B cell (primary cell): ENCODE data around the gene SYTL5. TPM values are rescaled to one million over a fixed set of nuclear protein-coding genes. Genes with fewer than 3 reads are reported as not detected.

ENCODE experiments used
- ATAC-seq: fragments of 200-7000 bp; cut with Tn5 transposase; one replicate; pipeline ENCODE4 v1.10.0; 2021; ENCODE audit warnings: low read depth, mild to moderate bottlenecking, moderate number of reproducible peaks, moderate library complexity
- CTCF ChIA-PET: fragments of 350-600 bp; sonication (Branson Sonifier 250); formaldehyde crosslinking; loops from one replicate; lab custom pipeline; 2021; ENCODE audit warnings: antibody characterized with exemption, inconsistent platforms; lab: Charles Lee
- POLR2A ChIA-PET: fragments of 350-600 bp; sonication (Branson Sonifier 250); formaldehyde crosslinking; loops from one replicate; lab custom pipeline; 2021; ENCODE audit warnings: antibody characterized with exemption; lab: Charles Lee
- DNase-seq: peaks from one replicate; pipeline ENCODE4 v3.0.0; 2013
- H2AFZ ChIP-seq: 2 replicates; pipeline ENCODE4 v1.6.1; 2012; ENCODE audit warnings: mild to moderate bottlenecking, low read depth, low read length; ENCODE audit not compliant: insufficient read depth, poor library complexity, severe bottlenecking
- H3K27ac ChIP-seq, 2 donors: 1 replicate in 1 of 2; 2 replicates in 1 of 2; pipeline ENCODE4 v1.5.1; 2012 to 2013; ENCODE audit warnings: low read length in 2 of 2, mild to moderate bottlenecking in 2 of 2, moderate library complexity in 1 of 2
- H3K27me3 ChIP-seq, 4 experiments: fragments of 200-600 bp in 1 of 4; sonication (generic) in 1 of 4; replicated peaks in 1 of 4; 1 replicate in 2 of 4; 2 replicates in 2 of 4; pipeline versions ENCODE4 v1.6.1 to v1.7.0; 2013 to 2016; ENCODE audit warnings: low read length in 3 of 4, mild to moderate bottlenecking in 2 of 4, mixed read lengths in 1 of 4, moderate library complexity in 1 of 4; ENCODE audit not compliant: insufficient read depth in 4 of 4, control insufficient read depth in 3 of 4; ENCODE audit errors: control extremely low read depth in 1 of 4
- H3K36me3 ChIP-seq, 2 experiments: replicated peaks in 1 of 2; 1 replicate in 1 of 2; 2 replicates in 1 of 2; pipeline versions ENCODE4 v1.6.1 to v1.7.1; 2013; ENCODE audit warnings: low read length in 1 of 2; ENCODE audit not compliant: insufficient read depth in 2 of 2, control insufficient read depth in 1 of 2; ENCODE audit errors: control extremely low read depth in 1 of 2, extremely low read depth in 1 of 2
- H3K4me1 ChIP-seq, 2 donors: fragments of 200-600 bp in 1 of 2; sonication (generic) in 1 of 2; 1 replicate in 1 of 2; 2 replicates in 1 of 2; pipeline versions ENCODE4 v1.5.1 to v1.6.1; 2013 to 2017; ENCODE audit warnings: low read length in 2 of 2; ENCODE audit not compliant: control insufficient read depth in 2 of 2, insufficient read depth in 2 of 2
- H3K4me2 ChIP-seq: replicated peaks from 2 replicates; pipeline ENCODE3; 2012; ENCODE audit warnings: mild to moderate bottlenecking, low read depth, low read length; ENCODE audit not compliant: poor library complexity, severe bottlenecking
- H3K4me3 ChIP-seq, 5 experiments: fragments of 200-600 bp in 1 of 5; sonication (generic) in 1 of 5; 1 replicate in 3 of 5; 2 replicates in 2 of 5; pipeline versions ENCODE4 v1.5.1 to v1.7.0; 2011 to 2016; ENCODE audit warnings: low read length in 4 of 5, mild to moderate bottlenecking in 4 of 5, low read depth in 2 of 5, control low read depth in 1 of 5, moderate library complexity in 1 of 5; ENCODE audit not compliant: insufficient read depth in 1 of 5; ENCODE audit errors: control extremely low read depth in 1 of 5, extremely low read depth in 1 of 5
- H3K79me2 ChIP-seq: fragments of 200-600 bp; sonication (generic); one replicate; pipeline ENCODE4 v1.6.0; 2016; ENCODE audit warnings: low read length; ENCODE audit not compliant: control insufficient read depth, insufficient read depth
- H3K9ac ChIP-seq: fragments of 200-600 bp; sonication (generic); 2 replicates; pipeline ENCODE4 v1.6.1; 2017; ENCODE audit warnings: mild to moderate bottlenecking, low read length, moderate library complexity
- H3K9me3 ChIP-seq, 3 donors: one replicate each; pipeline versions ENCODE4 v1.6.1 to v1.7.1; 2013; ENCODE audit warnings: low read length in 2 of 3; ENCODE audit not compliant: control insufficient read depth in 2 of 3, insufficient read depth in 1 of 3; ENCODE audit errors: control extremely low read depth in 1 of 3
- H4K20me1 ChIP-seq: 2 replicates; pipeline ENCODE4 v1.6.0; 2012; ENCODE audit warnings: mild to moderate bottlenecking, low read length; ENCODE audit not compliant: insufficient read depth, control insufficient read depth, poor library complexity, severe bottlenecking
- H3K27ac Mint-ChIP-seq: one replicate; pipeline ENCODE4 v1.8.0; 2021; ENCODE audit warnings: mixed read lengths
- H3K27me3 Mint-ChIP-seq: one replicate; pipeline ENCODE4 v1.8.0; 2021; ENCODE audit warnings: mixed read lengths
- H3K4me1 Mint-ChIP-seq: one replicate; pipeline ENCODE4 v1.8.0; 2021; ENCODE audit warnings: mixed read lengths
- H3K4me3 Mint-ChIP-seq: one replicate; pipeline ENCODE4 v1.8.0; 2021; ENCODE audit warnings: mixed read lengths
- H3K9me3 Mint-ChIP-seq: one replicate; pipeline ENCODE4 v1.8.0; 2022; ENCODE audit warnings: mixed read lengths; ENCODE audit not compliant: insufficient read depth
- CTCF ChIP-seq: fragments of 200-600 bp; IDR thresholded peaks from one replicate; pipeline ENCODE4 v1.8.0; 2022; ENCODE audit warnings: antibody characterized with exemption, mild to moderate bottlenecking
- EZH2 ChIP-seq: IDR thresholded peaks from 2 replicates; pipeline ENCODE4 v1.6.1; 2012; ENCODE audit warnings: borderline replicate concordance, low read depth, mild to moderate bottlenecking, moderate library complexity, low read length; ENCODE audit not compliant: insufficient read depth, poor library complexity, severe bottlenecking
- WGBS: methylation state at CpG from one replicate; pipeline ENCODE4 v1.1.5; 2013; ENCODE audit warnings: missing lambda C conversion rate; ENCODE audit not compliant: insufficient coverage; 5-methylcytosine and 5-hydroxymethylcytosine counted together
- intact Hi-C: fragments of 100-400 bp; cut with micrococcal nuclease; formaldehyde crosslinking; loops from one replicate; pipeline ENCODE4 v1.10.0; 2022
- polyA plus RNA-seq: library from polyadenylated mRNA; depleted of rRNA; stranded (reverse); fragments of >200 nt; gene quantifications from 2 replicates; pipeline ENCODE4 v1.2.3, GENCODE V29; 2012
- total RNA-seq, 2 donors: library from RNA; stranded (reverse); fragments of 120-200 nt in 1 of 2; gene quantifications; 1 replicate in 1 of 2; 2 replicates in 1 of 2; pipeline versions ENCODE4 v1.2.3 to v1.2.4, GENCODE V29; 2013 to 2022

Gene SYTL5
- total and polyA plus RNA-seq, 2 donors (not counting 1 experiment from before 2014, with no cell fraction given), result 0.01 TPM; not detected in 1

- no peak overlapping the region for H3K4me3 ChIP-seq
- 94% methylated on average over 6 of the region's 8 CpGs for WGBS
- H3K9ac ChIP-seq, result no peak overlapping the region
- Mint-ChIP-seq H3K9me3 (no peaks in the 10 kb centered on the region), H3K4me1 (peaks cover 2% of the 10 kb centered on the region), H3K4me3 (no peak overlapping the region), H3K27me3 (peaks cover 5% of the 10 kb centered on the region), H3K27ac (no peak overlapping the region)
- CTCF ChIA-PET, result no interaction called here
- H4K20me1 ChIP-seq, result no peaks in the 10 kb centered on the region
- no peak overlapping the region for H3K4me2 ChIP-seq
- H3K36me3 ChIP-seq, result no peaks in the 10 kb centered on the region
- DNase-seq (no peak), ATAC-seq (no peak)
- H3K27ac ChIP-seq, result no peak overlapping the region
- H3K27me3 ChIP-seq, result no peaks in the 10 kb centered on the region
- intact Hi-C loops, result no loop called here
- H3K79me2 ChIP-seq, result no peaks in the 10 kb centered on the region
- no peak for TF ChIP-seq EZH2
- no peak for TF ChIP-seq CTCF
- H3K9me3 ChIP-seq, result no peaks in the 10 kb centered on the region
- POLR2A ChIA-PET, result no interaction called here
- no peaks in the 10 kb centered on the region for H3K4me1 ChIP-seq
- no peak overlapping the region for H2AFZ ChIP-seq
These were observed 9.3 kb upstream of the SYTL5 start for GRCh38 chrX:37997096-37997495.

- Histone ChIP-seq H3K27me3 (no peaks in the 10 kb centered on the region), H3K9me3 (no peaks in the 10 kb centered on the region), H3K4me3 (no peak overlapping the region), H3K4me1 (no peaks in the 10 kb centered on the region), H3K4me2 (no peak overlapping the region), H3K79me2 (no peaks in the 10 kb centered on the region), H3K27ac (no peak overlapping the region), H3K9ac (no peak overlapping the region), H3K36me3 (no peaks in the 10 kb centered on the region), H4K20me1 (no peaks in the 10 kb centered on the region), H2AFZ (no peak overlapping the region)
- Mint-ChIP-seq H3K27ac (no peak overlapping the region), H3K27me3 (peaks cover 5% of the 10 kb centered on the region), H3K4me3 (no peak overlapping the region), H3K4me1 (no peaks in the 10 kb centered on the region), H3K9me3 (no peaks in the 10 kb centered on the region)
- POLR2A ChIA-PET, result no interaction called here
- DNase-seq (no peak), ATAC-seq (no peak)
- TF ChIP-seq CTCF, result no peak
- no peak for TF ChIP-seq EZH2
- intact Hi-C loops, result no loop called here
- WGBS, result 71% methylated on average over 1 of the region's 7 CpGs
- CTCF ChIA-PET, result no interaction called here
These were observed 7.6 kb upstream of the SYTL5 start for GRCh38 chrX:37998586-37999262.
